ENCODE data around the gene MTM1.

MTM1 gene

DNA sequence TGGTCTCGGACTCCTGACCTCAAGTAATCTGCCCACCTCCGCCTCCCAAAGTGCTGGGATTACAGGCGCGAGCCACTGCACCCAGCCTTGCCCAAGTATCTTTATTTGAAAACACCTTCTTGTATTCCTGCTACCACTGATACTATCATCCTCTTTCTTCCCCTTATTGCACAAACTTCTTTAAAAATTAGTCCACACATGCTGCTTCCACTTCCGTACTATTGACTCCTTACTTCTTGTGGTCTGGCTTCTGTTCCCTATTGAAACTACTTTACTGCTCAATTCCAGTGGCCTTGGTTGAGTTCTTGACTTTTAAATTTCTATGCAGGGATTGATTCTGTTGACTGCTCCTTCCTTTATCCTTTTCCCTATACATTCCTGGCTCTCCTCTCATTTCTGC is 38.8 kb downstream of the MTM1 start:
- DNase-seq: peak; percentile 65

DNA sequence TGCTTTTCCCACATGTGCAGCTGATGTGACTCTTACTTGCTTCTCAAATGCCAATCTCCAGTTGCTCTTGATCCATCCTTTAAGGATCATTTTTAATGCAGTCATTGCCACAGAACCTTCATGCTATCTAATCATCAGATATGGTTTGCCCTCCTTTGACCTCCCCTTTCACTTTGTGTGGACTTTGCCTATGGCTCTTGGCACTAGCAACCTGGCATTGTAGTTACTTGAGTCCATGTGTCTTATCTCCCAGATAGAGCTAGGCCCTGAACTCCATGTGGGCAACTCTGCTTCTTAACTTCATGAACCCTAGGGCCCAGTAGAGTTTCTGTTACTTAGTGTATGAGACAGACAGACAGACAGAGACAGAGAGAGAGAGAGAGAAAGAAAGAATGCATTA is 41.6 kb downstream of the MTM1 start:
- no peak for DNase-seq

DNA sequence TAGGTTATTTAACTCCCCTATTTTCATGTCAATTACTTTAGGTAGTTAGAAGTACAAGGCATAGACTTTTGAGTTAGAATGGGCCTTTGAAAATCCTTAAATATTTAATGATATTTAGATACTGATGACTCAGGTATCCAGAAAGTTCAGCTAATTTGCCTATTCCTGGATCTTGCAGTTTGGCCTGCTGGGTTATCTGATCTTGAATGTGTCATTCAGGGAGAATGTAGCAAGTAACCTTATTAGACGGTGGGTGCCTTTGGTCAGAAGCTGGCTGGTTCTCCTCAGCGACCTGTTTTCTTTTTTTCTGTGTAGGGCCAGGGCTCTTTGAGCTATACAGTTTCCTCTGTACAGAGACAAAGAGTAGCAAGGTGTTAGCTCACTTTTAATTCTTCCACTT is 42.0 kb downstream of the MTM1 start:
- no peak for DNase-seq

DNA sequence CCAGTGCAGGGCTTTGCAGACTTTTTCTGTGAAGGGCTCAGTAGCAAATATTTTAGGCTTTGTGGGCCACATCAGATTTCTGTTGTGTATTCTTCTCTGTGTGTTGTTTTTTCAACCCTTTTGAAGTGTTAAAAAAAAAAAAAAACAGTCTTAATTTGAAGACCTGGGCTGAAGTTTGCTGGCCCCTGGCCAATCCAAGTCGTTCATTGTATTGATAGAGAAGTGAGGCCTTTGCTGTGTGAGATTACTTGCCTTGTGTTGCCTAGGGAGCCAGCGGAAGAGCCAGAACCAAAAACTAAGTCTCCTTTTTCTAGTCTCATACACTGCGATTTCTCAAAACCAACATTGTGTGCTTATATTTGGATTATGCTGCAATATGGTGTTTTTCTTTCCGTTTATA is 46.9 kb downstream of the MTM1 start:
- DNase-seq: no peak

DNA sequence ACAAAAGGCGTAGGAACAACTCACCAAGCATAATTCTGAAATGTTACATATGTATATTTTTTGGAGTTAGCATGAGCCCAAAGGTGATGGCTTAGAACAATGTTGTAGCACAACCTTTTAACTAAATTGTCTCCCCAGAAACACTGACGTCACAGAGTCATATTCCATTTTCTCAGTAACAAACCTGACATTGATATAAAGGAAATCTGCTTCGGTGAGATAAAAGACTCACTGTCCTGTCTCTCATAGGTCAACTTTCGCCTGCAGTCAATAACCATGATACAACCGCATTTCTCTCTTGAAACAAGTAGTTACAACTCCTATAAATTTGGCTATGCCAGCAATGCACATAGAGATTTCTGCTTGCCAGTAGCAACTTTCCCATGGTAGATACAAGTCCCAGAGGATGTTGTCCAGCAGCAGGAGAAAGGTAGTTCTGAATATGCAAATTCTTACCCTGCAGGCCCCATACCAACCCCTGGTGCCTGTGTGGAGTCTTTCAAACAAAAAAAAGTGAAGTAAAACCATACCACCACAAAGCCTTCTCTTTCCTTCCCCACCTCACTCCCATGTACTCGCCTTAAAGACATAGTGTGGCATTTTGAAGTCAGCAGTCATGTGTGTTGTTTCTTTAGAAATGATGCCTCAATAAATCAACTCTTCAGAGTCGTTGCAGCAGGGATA is 47.9 kb downstream of the MTM1 start:
- no peak for DNase-seq

DNA sequence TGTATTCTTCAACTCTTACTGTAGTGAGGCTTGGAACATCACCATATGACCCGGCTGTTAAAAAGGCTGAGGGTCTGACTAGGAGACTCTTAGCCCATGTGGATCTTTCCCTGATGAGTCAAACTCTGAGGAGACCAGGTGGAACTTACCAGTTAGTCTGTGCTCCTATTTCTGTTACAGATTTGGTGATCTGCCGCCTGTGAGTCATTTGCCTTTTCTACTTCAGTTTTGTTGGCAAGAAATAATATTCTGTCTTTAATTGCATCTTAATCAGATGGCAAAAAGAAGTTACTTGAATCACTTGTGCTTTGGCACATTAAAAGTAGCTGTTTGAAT is 48.4 kb downstream of the MTM1 start:
- DNase-seq: no peak

DNA sequence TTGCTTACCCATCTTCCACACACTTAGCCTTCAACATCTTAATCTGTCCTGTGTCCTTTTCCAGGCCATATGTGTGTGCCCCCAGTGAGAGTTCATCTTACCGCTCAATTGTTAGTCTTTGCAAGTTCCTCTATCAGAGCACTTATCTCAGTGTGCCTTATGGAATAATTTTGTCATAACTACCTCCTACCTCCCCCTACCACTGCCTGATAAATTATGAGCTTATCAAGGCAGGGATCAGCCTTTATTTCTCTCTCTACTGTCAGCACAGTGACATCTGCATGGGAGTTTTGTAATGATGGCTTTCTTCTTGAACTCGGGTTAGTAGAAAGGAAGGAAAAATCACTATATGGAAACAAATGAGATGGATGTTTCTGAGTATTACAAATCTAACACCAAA is 53.2 kb downstream of the MTM1 start:
- DNase-seq: peak; percentile 51

DNA sequence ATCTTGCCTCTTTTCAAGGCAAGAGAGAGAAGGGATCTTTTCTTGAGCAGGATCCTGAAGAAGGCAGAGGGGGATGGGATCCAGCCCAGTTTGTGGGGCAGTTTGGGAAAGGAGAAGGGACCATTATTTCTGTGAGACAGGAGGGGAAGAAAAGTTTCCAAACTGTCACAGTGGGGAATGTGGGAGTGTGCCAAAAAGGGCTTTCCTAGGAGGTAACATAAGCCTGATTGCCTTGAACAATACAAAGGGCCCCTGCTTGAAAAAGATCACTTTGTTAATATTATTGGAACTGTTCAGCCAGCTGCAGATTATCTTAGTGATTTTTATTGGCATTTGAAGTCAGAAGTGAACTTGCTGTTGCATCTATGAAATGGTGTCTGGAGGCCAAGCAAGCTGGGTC is 55.2 kb downstream of the MTM1 start:
- DNase-seq: no peak

DNA sequence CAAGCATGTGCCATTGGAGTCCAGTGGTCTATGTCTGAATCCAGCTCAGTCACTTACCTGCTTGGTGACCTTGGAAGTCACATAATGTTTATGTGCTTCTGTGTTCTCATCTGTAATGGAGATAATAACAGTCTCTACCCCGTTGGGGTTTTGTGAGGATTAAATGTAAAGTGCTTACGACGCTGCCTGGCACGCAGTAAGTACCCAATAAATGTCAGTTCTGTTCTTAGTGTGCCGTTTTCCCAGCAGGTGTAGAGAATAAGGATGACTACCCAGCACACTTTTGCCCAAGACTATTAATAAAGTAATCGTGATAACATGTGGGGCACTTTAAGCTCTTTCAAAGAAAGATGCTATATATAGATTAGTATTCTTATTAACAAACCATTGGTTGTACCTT is 56.7 kb downstream of the MTM1 start:
- no peak for DNase-seq

DNA sequence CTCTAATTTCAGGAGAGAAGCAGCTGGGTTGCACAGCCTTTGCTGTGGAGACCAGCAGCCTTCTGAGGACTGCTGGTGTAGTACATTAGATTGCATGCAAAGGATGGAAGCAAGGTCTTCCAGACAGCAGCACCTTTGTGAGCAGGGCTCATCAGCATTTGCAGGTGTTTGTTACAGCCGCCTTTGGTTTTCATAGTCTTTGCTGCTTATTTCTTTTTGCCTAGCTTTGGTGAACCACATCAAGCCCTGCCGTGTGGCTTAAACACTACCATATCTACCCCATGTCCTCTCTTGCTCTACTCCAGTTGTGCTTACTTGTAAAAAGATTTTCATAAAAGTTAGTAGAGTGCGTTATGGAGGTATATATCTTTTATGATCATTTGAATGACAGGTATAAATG is 57.5 kb downstream of the MTM1 start:
- no peak for DNase-seq

DNA sequence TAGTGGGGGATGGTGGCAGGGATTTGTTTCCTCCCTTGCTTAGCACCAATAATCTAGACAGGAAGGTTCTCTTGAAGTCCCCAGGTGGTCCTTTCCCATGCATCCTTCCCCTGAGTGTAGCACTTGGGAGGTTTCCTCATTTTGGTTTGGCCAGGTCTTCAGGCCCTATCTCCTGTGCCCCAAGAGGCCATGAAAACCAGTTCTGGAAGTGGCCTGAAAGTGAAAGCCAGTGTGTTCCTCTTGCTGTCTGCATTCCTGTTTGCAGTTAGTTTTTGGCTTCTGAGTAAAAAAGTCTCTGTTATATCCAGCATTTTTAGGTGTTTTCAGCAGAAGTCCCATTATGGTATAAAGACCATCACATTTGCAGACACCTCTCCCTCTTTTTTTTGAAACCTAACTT is 59.5 kb downstream of the MTM1 start:
- no peak for DNase-seq

DNA sequence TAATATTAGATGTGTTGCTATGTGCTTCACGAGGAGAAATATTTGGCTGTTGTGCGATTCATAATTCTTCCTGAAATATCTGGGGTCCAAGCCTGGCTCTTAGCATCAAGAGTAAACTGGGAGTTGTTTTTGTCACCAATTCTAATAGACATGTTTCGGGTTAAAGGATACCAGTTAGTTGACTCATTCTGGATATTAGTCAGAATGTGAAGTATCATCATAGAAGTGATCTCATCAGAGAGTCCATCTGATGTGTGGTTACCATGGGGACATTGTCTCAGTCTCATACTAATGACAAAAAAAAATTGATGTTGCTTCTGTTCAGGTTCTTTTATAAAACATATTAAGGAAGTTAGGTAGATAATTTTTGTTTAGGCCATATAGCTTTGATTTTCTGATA is 67.5 kb downstream of the MTM1 start:
- no peak for DNase-seq

DNA sequence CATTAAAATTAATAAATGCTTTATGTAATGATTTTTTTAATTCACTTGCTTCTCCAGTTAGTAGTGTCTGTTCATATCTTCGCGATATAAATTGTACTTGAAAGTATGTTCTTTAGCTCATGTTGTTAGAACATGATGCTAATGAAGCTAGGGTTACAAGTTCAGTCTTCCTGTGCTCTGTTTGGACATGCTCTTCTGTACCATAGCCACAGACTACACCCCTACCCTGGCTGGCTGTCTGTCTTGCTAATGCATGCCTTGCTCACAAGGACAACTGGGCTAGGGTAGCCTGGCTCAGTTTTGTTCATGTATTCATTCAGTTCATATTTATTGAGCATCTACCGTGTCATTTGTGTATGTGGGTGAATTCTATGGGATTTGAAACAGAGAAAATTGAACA is 74.0 kb downstream of the MTM1 start:
- no peak for DNase-seq

DNA sequence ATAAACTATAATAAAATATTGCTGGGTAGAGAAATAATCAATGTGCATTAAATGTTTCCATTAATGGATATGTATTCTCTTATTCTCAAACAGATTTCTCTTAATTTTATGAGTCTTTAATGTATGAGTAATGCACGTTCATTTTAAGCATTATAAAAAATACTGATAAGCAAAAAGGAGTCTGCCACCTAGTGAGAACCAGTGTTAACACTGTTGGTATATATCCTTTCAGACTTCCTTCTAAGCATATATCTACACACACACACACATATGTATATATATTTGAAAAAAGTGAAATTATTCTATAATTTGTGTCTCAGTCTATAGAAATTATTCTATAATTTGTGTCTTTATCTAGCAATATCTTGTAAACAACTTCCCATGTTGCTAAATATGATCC is 74.8 kb downstream of the MTM1 start:
- DNase-seq: no peak

DNA sequence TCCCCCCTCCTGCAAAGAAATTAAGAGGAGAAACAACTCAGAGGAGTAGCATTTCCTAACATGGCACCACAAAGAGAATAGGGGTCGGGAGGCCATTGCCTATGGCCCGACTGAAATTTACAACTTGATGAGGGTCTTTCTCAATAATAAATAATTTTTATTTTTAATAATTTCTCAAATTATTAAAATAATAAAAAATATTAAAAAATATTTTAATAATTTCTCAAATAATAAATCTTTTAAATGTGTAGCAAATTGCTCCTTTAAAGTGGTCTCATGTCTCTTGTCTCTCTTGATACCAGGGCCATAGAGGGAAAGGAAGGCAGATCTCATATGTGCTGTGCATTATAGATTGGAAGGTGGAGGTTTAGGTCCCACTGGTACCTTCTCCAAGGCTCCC is 75.5 kb downstream of the MTM1 start:
- no peak for DNase-seq

DNA sequence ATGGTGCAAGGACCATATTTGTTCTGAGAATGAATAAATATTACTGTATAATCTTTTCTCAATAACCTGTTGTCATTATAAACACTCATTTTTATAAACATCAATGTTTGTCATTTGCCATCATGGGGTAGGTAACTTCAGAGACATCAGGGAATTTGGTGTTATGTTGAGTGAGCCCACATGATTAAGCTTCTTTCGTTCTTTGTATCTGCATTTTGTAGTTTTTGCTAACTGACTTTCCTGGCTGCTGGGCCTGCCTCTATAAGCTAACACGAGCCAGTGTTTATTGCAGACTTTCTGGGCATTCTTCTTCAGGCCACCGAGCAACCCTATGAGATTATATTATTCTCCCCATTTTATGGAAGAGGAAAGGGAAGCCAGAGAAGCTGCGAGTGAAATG is 76.0 kb downstream of the MTM1 start:
- no peak for DNase-seq

DNA sequence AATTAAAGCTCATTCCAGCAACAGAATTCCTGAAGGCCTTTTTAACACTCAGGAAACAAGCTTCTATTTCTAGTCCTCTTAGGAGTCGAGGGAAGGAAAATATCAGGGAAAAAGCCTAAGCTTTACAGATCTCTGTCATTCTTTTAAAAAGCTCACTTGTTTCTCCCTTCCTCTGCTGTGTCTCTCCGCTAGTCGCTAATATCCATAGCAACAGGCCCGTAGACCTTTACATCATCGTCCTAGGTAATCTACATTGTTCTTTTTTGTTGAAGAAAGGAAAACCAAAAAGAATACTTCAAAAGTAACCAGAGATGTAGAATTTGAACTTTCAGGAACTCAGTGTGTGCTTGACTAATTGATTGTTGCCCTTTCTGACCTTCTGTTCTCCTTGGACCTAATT is 78.9 kb downstream of the MTM1 start:
- no peak for DNase-seq

DNA sequence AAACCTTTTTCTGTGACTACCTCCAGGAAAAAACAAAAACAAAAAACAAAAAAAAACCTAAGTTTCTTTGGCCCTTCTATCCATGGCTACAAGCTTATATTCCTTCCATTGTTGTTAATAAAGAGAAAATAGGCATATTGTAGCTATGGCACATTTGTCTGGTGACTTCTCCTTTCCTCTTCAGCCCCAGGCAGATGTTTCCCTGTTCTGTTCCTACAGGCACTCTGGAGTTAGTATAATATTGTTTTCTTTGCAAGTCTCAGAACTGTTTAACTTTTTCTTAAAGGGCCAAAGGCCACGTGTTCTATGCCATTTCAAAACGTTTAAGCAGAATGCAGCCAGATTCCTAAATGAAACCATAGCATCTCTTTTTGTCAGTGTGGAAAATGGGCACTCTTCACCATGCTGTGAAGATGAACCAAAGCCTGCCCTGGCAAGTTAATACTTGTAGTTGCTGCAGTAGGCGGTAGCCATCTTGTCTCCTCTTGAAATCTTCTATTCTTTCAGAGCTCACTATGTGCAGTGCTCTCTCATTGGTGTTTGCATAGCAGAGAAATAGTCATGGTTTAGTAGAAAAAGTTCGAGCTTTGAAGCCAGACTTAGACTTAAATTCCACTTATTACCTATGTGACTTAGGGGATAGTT is 80.0 kb downstream of the MTM1 start:
- DNase-seq: no peak

DNA sequence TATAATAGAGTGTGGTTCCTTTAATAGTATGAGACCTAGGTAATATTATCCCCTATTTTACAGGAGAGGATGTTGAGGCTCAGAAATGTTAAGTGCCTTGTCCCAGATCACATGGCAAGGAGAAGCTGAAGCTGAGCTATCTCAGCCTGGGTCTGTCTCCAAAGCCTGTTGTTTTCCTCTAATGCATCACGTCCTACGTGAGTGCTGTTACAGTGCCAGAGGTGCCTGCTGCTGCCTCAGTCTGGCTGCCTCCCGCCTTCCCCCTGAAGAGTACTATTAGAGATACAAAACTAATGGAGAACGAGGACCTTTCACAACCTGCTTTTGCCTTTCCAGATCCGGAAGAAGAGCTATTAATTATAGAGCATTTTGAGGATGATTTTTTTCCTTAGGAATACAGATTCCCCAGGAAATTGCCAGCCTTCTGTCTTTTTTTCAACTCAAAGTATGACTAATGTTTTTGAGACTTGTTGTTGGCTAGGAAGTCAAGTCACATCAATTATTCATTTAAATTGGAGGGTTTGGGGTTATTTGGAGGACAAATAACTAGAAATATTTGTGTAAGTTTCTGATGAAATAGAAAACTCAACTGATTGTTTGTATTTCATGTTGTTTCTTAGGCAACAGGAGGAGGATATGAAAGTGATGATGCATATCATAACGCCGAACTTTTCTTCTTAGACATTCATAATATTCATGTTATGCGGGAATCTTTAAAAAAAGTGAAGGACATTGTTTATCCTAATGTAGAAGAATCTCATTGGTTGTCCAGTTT is 80.9 kb downstream of the MTM1 start:
- DNase-seq: no peak

DNA sequence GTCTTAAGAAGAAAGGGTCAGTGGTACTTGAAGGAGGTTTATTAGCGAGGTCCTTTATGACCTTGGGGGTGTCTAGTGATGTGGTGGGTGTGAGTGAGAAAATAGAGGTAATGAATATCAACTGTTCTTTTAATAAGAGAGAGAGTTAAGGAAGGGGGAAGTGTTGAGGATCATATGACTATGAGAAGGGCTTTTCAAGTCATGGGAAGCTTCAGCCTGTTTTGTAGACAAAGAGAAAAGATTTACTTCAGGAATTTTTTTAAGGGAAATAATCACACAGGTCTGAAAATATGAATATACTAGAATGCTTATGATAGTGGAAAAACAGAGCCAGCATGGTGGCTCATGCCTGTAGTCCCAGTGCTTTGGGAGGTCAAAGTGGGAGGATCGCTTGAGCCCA is 83.5 kb downstream of the MTM1 start:
- no peak for DNase-seq

DNA sequence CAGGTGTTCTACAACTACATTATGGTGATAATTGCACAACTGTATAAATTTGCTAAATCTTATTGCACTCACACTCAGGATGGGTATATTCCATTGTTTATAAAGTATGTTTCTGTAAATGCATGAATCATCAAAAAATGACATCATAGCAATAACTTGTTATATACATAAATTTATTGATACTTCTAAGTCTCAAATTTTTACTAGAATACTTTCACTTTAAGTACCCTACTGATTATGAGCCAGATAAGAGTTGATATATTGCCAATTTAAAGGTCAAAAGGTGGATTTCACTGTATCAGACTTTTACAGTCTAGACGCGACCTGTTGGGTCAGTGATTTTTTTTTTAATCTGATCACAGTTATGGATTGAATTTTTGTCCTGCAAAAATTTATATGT is 87.4 kb downstream of the MTM1 start:
- no peak for DNase-seq

DNA sequence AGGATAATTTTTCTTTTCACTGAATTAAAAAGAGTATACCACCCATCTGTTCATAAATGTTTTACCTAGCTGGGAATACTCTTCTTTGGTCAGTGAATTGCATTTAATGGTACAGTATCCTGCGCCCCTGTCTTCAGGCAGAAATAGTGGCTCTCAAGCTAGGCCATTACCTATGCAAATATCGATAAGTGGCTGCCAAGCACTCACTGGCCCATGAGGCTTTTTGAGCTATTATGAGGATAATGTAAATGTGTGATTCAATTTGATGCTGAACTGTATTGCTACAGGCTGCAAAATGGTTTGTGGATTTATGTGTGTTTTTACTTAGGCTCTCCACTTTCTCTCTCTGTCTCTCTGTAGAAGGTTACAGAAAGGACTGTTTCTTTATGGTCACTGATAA is 94.7 kb downstream of the MTM1 start:
- no peak for DNase-seq

DNA sequence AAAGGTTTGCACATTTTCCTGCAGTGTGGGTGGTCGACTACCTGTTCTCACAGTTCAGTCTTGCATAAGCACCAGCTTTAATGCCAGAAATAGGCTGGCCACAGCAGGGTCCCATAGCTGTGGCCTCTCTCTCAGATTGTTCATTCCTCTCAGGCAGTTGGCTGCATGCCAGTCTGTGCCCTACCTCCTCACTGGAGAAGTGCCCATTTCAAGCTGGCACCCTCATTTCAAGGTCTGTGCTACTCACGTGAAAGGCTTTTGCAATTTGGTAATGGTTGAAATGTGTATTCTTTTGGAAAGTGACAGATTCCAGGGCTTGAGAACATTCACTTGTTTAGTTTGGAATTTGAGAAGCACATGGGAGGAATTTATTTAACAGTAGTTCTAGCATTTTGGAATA is 95.9 kb downstream of the MTM1 start:
- DNase-seq: no peak

DNA sequence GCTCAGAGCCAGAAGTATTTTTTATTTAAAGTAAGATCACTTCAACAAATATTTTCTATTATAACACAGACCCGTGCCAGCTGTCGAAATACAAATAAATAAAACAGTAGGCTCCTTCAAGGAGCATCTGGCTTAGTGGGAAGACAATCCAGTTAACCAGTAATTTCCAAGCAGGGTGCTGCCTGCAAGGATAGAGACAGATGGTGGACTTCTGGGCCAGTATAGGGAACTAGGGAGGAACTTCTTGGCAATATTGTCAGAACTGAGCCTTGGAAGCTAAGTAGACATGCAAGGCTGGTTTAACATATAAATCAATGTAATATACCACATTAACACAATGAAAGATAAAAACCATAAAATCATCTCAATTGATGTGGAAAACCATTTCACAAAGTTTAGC is 107.8 kb downstream of the MTM1 start:
- no peak for DNase-seq

DNA sequence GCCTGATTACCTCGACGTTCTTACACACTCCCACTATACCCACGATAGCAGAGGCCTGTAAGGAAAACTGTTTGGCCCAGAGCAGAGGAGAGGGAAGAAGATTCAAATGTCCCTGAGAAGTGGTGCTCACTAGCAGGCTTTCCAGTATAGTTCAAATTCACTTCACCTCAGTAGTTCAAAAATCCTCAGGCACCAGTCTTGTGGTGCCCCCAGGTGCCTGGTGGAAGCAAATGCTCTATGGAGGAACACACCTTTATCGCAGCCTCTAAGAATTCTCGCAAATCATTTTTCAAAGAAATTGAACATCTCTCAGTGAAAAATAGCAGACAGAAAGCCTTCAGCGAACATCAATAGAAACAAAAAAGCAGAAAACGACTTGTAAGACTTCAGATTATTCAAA is 112.6 kb downstream of the MTM1 start:
- DNase-seq: no peak
